ENCODE data around the gene MCEE.

Gene MCEE

GRCh38 chr2:71082402-71083252 is 47.4 kb downstream of the MCEE start:
- DNase-seq (ENCODE audit: low read depth), result no peak

- DNase-seq (ENCODE audit: low read depth), result no peak
Observed at GRCh38 chr2:71078624-71079023, 51.4 kb downstream of the MCEE start.

DNA sequence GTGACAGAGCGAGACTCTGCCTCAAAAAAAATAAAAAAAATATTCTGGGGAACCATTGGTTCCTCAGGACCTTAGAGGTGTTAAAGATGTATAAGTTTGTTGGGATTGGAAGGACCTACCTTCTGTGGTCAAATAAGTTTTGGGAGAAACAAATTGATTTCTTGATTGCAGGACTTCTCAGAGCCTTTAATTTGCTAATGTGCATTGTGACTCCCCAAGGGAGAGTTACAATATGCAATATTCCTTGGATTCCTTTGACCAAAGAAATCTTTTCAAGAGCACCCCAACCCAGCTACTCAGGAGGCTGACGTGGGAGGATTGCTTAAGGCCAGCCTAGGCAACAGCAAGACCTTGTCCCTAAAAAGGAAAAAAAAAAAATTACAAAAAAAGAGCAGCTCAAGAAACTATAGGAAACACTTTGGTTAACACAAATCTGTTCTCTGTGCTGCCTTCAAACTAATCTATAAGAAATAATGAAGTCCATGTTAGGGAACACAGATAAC is 55.1 kb downstream of the MCEE start:
- DNase-seq (ENCODE audit: low read depth), result no peak

GRCh38 chr2:71073475-71073874 is 56.6 kb downstream of the MCEE start:
- no peak for DNase-seq (ENCODE audit: low read depth)

DNA sequence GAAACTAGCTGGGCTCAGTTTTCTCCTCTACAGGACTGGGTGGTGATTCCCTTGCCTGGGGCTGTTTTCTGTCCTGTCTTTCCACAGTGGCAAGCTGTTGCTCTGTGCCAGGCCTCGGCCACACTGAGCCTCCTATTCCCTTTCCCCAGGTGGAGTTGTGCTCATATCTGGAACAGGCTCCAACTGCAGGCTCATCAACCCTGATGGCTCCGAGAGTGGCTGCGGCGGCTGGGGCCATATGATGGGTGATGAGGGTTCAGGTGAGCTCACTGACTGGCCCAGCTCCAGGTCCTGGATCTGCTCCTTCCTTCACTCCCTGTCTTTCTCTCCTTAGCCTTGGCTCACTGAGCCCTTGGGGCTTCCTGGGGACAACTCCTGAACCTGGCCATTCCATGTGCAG is 57.5 kb downstream of the MCEE start:
- DNase-seq (ENCODE audit: low read depth), result no peak

- peak; percentile 58 for DNase-seq (ENCODE audit: low read depth)
Observed at GRCh38 chr2:71071681-71072398, 58.2 kb downstream of the MCEE start.

DNA sequence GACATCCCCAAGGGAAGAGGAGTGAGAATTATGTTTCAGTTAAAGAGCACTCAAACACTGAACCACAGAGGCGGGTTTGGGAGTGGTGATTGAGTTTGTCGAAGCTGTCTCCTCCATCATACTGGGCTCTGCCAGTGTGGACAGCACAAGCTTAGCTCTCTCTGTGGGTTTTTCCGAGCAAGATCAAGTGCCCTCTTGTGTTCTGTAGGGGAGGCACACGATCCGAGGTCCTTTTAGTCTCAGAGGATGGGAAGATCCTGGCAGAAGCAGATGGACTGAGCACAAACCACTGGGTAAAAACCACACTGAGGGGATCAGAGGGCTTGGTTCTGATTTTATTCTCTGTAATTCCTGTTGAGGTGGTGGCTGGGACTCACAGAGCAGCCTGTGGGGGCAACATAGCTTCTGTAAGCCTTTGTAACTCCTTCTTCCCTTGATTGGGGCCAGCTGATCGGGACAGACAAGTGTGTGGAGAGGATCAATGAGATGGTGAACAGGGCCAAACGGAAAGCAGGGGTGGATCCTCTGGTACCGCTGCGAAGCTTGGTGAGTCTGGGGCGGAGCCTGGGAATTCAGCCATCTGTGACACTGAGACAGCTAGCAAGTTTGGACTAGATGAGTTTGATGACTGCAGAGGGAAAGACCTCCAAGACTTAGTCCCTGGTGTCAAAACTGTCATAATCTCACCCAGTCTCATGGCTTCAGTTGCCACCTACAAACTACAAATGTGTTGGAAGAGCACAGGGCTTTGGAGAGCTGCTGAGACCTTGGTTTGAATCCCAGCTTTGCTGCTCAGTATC is 59.5 kb downstream of the MCEE start:
- DNase-seq (ENCODE audit: low read depth), result no peak

DNA sequence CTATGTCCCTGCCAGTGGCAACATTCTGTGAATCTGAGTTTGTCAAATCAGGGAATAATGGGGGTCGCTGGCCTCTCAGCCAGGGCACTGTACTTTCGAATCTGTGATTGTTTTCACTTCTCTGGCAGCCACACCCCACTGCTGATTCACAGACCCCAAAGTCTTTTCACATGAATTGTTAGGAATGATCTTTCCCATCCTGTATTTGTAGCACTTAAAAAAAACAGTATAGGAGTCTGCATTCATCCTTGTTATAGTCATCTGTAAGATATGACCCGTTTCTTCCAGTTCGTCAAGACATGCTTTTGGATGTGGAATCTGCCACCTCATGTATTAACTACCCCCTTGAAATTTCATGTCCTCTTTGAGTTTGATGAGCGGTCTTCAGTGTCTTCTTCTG is 60.7 kb downstream of the MCEE start:
- DNase-seq (ENCODE audit: low read depth), result no peak

- peak; percentile 96 for DNase-seq (ENCODE audit: low read depth)
Observed at GRCh38 chr2:71068218-71069035, 61.6 kb downstream of the MCEE start, which contains the start of gene NAGK. Gene NAGK, plus strand, starts transcription at chr2:71068648. Its CDS starts 36 bp downstream, at chr2:71068684.

DNA sequence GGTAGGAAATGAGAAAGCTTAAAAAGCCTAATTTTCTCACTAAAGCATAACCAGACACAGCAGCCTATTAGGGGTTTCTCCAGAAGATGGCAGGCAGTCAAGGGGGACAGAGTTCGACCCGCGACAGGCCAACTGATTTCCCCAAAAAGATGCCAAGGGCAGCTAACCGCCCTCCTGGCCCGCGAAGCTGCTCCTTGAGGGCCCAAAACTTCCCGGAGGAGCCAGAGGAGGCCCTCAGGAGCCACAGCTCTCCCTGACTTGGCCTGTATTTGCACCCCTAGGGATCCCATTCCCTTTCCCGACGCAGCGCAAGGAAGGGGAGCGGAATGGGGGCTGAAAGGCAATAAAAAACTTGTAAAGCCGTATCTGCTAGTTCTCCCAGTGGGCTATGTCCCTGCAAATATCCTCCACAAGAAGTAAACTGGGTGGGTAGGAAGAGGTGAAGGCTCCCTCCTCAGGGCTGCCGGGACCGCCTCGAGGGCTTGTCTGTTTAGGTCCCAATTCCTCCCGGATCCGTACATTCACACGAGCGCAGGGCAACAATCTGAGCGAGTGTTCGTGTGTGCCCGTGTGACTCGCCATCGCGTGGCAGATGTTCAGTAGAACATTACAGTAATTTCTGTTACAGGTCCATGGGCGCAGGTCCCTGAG is 62.3 kb downstream of the MCEE start:
- DNase-seq (ENCODE audit: low read depth), result no peak

GRCh38 chr2:71066856-71067255 is 63.2 kb downstream of the MCEE start:
- DNase-seq (ENCODE audit: low read depth), result no peak

- DNase-seq (ENCODE audit: low read depth), result no peak
Observed at GRCh38 chr2:71064754-71065621, 65.0 kb downstream of the MCEE start.

DNA sequence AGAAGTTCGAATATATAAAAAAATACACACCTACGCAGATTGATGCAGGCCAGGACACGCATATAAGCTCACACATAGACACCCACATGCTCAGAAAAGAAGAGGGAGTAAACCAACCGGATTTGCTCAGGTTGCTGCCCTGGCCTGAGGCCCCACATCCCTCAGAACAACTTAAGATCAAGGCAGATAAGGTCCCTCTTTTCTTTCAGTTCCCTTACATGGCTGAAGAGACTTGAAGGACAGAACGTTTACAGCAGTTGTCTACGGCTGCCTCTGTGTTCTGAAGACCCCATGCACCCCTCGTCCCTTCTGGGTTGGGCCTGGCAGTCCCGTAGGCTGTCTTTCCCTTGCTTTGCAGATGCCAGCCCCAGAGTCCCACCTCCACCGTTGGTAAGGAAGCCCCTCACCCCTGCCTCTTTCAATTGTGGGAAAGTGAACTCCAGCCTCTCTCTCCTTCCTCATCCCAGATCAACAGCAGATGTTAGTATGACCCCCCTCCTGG is 65.9 kb downstream of the MCEE start:
- no peak for DNase-seq (ENCODE audit: low read depth)

GRCh38 chr2:71063216-71063615 is 66.8 kb downstream of the MCEE start:
- DNase-seq (ENCODE audit: low read depth), result no peak

- DNase-seq (ENCODE audit: low read depth), result no peak
Observed at GRCh38 chr2:71060871-71061270, 69.2 kb downstream of the MCEE start.

DNA sequence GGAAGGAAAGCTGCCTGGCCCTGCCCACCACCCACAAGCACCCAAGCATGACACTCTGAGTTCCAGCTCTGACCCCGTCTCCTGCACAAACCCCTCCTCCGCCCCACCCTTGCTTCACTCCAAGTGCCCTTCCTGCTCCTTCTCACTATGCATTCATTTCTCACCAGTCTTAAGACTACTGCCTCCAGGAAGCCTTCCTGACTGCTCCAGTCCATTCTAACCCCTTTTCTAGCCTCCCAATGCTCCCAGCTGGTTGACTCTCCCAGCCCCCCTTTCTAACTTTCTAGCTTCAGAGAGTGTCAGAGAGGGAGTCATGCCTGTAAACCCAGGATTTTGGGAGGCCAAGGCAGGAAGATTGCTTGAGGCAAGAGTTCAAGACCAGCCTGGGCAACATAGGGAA is 69.8 kb downstream of the MCEE start:
- DNase-seq (ENCODE audit: low read depth), result no peak

All from T-helper 22 cell (primary cell).